Measurements from ENCODE around the gene LRRC61. TPM values are rescaled to one million over a fixed set of nuclear protein-coding genes. Genes with fewer than 3 reads are reported as not detected.

Gene LRRC61
- total and polyA plus RNA-seq, 2 of the 13 experiments (the other 11 are each of a cell fraction or from before 2014, with no cell fraction given): 33.0 to 34.8 TPM

DNA sequence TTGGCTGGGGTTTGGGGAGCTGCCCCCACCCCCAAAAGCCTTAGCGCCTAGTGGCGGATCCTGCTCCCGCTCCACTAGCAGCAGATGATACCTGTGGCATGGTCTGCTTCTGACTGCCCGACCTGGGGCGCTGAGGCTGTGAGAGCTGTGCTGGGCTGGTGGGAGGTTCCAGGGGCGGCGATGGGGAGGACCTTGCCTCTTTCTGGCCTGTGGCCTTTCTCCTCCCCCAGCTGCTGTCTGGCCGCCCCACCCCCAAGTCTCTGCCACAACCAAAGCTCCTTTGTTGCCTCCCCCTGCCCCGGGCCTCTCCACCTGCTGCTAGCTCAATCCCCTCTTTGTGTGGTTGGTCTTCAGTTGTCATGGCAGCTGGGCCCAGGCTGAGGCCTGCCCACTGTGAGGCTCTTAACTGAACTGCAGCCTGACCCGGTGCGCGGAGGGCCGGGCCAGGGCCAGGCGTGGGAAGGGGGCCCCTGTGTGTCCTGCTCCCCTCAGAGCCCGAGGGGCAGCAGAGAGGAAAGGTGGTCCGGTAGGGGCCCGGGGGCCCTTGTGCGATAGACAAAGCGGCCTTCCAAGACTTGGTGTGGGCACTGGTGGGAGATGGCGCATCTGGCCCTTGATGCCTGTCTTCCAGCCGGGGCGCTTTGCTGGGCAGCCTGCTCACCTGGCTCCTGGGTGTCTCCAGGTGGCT, 60.7 kb downstream of the LRRC61 start (continued):
- TF ChIP-seq, protein P1, sequence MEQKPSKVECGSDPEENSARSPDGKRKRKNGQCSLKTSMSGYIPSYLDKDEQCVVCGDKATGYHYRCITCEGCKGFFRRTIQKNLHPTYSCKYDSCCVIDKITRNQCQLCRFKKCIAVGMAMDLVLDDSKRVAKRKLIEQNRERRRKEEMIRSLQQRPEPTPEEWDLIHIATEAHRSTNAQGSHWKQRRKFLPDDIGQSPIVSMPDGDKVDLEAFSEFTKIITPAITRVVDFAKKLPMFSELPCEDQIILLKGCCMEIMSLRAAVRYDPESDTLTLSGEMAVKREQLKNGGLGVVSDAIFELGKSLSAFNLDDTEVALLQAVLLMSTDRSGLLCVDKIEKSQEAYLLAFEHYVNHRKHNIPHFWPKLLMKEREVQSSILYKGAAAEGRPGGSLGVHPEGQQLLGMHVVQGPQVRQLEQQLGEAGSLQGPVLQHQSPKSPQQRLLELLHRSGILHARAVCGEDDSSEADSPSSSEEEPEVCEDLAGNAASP (CRISPR knock-in tag; IDR thresholded peaks at IDR 0.05; ENCODE audit: borderline replicate concordance): no peak; the same call in 1 of the 2 replicates
- no peak for TF ChIP-seq EEA1 (CRISPR knock-in tag; IDR thresholded peaks at IDR 0.05; ENCODE audit: borderline replicate concordance)
- no peak; the same call in 1 of the 2 replicates for TF ChIP-seq DNMT1 (CRISPR knock-in tag; IDR thresholded peaks at IDR 0.05)
- TF ChIP-seq, protein P2, sequence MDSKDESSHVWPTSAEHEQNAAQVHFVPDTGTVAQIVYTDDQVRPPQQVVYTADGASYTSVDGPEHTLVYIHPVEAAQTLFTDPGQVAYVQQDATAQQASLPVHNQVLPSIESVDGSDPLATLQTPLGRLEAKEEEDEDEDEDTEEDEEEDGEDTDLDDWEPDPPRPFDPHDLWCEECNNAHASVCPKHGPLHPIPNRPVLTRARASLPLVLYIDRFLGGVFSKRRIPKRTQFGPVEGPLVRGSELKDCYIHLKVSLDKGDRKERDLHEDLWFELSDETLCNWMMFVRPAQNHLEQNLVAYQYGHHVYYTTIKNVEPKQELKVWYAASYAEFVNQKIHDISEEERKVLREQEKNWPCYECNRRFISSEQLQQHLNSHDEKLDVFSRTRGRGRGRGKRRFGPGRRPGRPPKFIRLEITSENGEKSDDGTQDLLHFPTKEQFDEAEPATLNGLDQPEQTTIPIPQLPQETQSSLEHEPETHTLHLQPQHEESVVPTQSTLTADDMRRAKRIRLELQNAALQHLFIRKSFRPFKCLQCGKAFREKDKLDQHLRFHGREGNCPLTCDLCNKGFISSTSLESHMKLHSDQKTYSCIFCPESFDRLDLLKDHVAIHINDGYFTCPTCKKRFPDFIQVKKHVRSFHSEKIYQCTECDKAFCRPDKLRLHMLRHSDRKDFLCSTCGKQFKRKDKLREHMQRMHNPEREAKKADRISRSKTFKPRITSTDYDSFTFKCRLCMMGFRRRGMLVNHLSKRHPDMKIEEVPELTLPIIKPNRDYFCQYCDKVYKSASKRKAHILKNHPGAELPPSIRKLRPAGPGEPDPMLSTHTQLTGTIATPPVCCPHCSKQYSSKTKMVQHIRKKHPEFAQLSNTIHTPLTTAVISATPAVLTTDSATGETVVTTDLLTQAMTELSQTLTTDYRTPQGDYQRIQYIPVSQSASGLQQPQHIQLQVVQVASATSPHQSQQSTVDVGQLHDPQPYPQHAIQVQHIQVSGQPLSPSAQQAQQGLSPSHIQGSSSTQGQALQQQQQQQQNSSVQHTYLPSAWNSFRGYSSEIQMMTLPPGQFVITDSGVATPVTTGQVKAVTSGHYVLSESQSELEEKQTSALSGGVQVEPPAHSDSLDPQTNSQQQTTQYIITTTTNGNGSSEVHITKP (CRISPR knock-in tag; IDR thresholded peaks at IDR 0.05; ENCODE audit: low read depth): peak; percentile 76
- no peak for TF ChIP-seq ZNF333 (CRISPR knock-in tag; IDR thresholded peaks at IDR 0.05; ENCODE audit: borderline replicate concordance)
- TF ChIP-seq, protein P3, sequence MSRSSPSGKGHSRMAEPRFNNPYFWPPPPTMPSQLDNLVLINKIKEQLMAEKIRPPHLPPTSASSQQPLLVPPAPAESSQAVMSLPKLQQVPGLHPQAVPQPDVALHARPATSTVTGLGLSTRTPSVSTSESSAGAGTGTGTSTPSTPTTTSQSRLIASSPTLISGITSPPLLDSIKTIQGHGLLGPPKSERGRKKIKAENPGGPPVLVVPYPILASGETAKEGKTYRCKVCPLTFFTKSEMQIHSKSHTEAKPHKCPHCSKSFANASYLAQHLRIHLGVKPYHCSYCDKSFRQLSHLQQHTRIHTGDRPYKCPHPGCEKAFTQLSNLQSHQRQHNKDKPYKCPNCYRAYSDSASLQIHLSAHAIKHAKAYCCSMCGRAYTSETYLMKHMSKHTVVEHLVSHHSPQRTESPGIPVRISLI (CRISPR knock-in tag; IDR thresholded peaks at IDR 0.05; ENCODE audit: borderline replicate concordance): peak; percentile 35; the same call in 1 of the 2 replicates
- TF ChIP-seq, protein P4, sequence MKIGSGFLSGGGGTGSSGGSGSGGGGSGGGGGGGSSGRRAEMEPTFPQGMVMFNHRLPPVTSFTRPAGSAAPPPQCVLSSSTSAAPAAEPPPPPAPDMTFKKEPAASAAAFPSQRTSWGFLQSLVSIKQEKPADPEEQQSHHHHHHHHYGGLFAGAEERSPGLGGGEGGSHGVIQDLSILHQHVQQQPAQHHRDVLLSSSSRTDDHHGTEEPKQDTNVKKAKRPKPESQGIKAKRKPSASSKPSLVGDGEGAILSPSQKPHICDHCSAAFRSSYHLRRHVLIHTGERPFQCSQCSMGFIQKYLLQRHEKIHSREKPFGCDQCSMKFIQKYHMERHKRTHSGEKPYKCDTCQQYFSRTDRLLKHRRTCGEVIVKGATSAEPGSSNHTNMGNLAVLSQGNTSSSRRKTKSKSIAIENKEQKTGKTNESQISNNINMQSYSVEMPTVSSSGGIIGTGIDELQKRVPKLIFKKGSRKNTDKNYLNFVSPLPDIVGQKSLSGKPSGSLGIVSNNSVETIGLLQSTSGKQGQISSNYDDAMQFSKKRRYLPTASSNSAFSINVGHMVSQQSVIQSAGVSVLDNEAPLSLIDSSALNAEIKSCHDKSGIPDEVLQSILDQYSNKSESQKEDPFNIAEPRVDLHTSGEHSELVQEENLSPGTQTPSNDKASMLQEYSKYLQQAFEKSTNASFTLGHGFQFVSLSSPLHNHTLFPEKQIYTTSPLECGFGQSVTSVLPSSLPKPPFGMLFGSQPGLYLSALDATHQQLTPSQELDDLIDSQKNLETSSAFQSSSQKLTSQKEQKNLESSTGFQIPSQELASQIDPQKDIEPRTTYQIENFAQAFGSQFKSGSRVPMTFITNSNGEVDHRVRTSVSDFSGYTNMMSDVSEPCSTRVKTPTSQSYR (CRISPR knock-in tag; IDR thresholded peaks at IDR 0.05; ENCODE audit: borderline replicate concordance): peak; percentile 95
- no peak for TF ChIP-seq SRY (CRISPR knock-in tag; IDR thresholded peaks at IDR 0.05)
- TF ChIP-seq SALL1 (CRISPR knock-in tag; IDR thresholded peaks at IDR 0.05): peak; percentile 76
- peak; percentile 84 for TF ChIP-seq GZF1 (CRISPR knock-in tag; IDR thresholded peaks at IDR 0.05)
- TF ChIP-seq ZNF644 (CRISPR knock-in tag; IDR thresholded peaks at IDR 0.05; ENCODE audit: low read depth): peak; percentile 47; the same call in 1 of the 2 replicates
- TF ChIP-seq ZNF577 (CRISPR knock-in tag; IDR thresholded peaks at IDR 0.05; ENCODE audit: borderline replicate concordance, low read depth): no peak
- peak; percentile 75 for TF ChIP-seq SOX5 (CRISPR knock-in tag; IDR thresholded peaks at IDR 0.05; ENCODE audit: borderline replicate concordance)
- peak; percentile 80 for TF ChIP-seq RBM39 (IDR thresholded peaks at IDR 0.05; ENCODE audit: low read depth, low read length, poor library complexity, severe bottlenecking)
- TF ChIP-seq RBM22 (optimal IDR thresholded peaks at IDR 0.05; ENCODE audit: low read length): peak; percentile 70
- no peak for TF ChIP-seq NFE2L1 (CRISPR knock-in tag; IDR thresholded peaks at IDR 0.05; ENCODE audit: borderline replicate concordance)
- TF ChIP-seq, protein P5, sequence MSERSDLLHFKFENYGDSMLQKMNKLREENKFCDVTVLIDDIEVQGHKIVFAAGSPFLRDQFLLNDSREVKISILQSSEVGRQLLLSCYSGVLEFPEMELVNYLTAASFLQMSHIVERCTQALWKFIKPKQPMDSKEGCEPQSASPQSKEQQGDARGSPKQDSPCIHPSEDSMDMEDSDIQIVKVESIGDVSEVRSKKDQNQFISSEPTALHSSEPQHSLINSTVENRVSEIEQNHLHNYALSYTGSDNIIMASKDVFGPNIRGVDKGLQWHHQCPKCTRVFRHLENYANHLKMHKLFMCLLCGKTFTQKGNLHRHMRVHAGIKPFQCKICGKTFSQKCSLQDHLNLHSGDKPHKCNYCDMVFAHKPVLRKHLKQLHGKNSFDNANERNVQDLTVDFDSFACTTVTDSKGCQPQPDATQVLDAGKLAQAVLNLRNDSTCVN (CRISPR knock-in tag; IDR thresholded peaks at IDR 0.05; ENCODE audit: borderline replicate concordance): no peak; the same call in 1 of the 2 replicates

Data from HepG2 (cell line).